SK-N-SH (cell line): ENCODE results near the gene WWOX. TPM values are rescaled to one million over a fixed set of nuclear protein-coding genes. Genes with fewer than 3 reads are reported as not detected.

Experiments
- CTCF ChIA-PET: fragments of 300-600, 350-600 bp; formaldehyde crosslinking; extraction: SDS; loops from one replicate; lab custom pipeline; 2021; lab: Yijun Ruan, JAX
- POLR2A ChIA-PET: fragments of 350-600 bp; sonication (Branson Sonifier 250); formaldehyde crosslinking; extraction: SDS; loops from one replicate; lab custom pipeline; 2020; ENCODE audit warnings: antibody characterized with exemption, inconsistent platforms; lab: Yijun Ruan, JAX
- DNase-seq: peaks from one replicate; pipeline ENCODE4 v3.0.0; 2012
- H2AFZ ChIP-seq: fragments of 200-600 bp; sonication (generic); 2 replicates; pipeline ENCODE4 v1.8.1; 2016; ENCODE audit warnings: antibody characterized with exemption, mild to moderate bottlenecking, low read depth
- H3F3A ChIP-seq: fragments of 200-600 bp; sonication (generic); replicated peaks from 2 replicates; pipeline ENCODE3; 2016; ENCODE audit warnings: antibody characterized with exemption, mild to moderate bottlenecking; ENCODE audit not compliant: insufficient read depth
- H3K27ac ChIP-seq, 2 experiments: fragments of 200-500 bp in 1 of 2; fragments of 200-600 bp in 1 of 2; sonication (Bioruptor generic) in 1 of 2; sonication (generic), shearing (Covaris generic) in 1 of 2; 2 replicates each; pipeline versions ENCODE4 v1.5.1 to v1.6.1; 2014 to 2016; ENCODE audit warnings: low read depth in 2 of 2, inconsistent platforms in 1 of 2, low read length in 1 of 2, mild to moderate bottlenecking in 1 of 2, mixed read lengths in 1 of 2
- H3K27me3 ChIP-seq: fragments of 200-600 bp; sonication (generic), shearing (Covaris generic); 2 replicates; pipeline ENCODE4 v1.6.1; 2016; ENCODE audit warnings: mixed run types; ENCODE audit not compliant: insufficient read depth
- H3K36me3 ChIP-seq, 2 experiments: fragments of 200-500 bp in 1 of 2; fragments of 200-600 bp in 1 of 2; sonication (Bioruptor generic) in 1 of 2; sonication (generic) in 1 of 2; replicated peaks in 1 of 2; 2 replicates each; pipeline versions ENCODE3 to v1.5.1; 2014 to 2016; ENCODE audit warnings: low read length in 1 of 2, mild to moderate bottlenecking in 1 of 2; ENCODE audit not compliant: insufficient read depth in 2 of 2, control insufficient read depth in 1 of 2
- H3K4me1 ChIP-seq, 2 experiments: fragments of 200-500 bp in 1 of 2; fragments of 200-600 bp in 1 of 2; sonication (Bioruptor generic) in 1 of 2; sonication (generic), shearing (Covaris generic) in 1 of 2; 2 replicates each; pipeline versions ENCODE4 v1.5.1 to v1.6.1; 2014 to 2016; ENCODE audit warnings: low read depth in 1 of 2, low read length in 1 of 2, mixed run types in 1 of 2; ENCODE audit not compliant: insufficient read depth in 2 of 2, control insufficient read depth in 1 of 2
- H3K4me2 ChIP-seq: fragments of 200-600 bp; sonication (generic), shearing (Covaris generic); 2 replicates; pipeline ENCODE4 v1.6.1; 2017; ENCODE audit warnings: mixed run types
- H3K4me3 ChIP-seq, 2 experiments: fragments of 200-500 bp in 1 of 2; fragments of 200-600 bp in 1 of 2; sonication (Bioruptor generic) in 1 of 2; sonication (generic), shearing (Covaris generic) in 1 of 2; 2 replicates each; pipeline versions ENCODE4 v1.5.1 to v1.8.1; 2014 to 2016; ENCODE audit warnings: low read depth in 2 of 2, inconsistent platforms in 1 of 2, low read length in 1 of 2, mild to moderate bottlenecking in 1 of 2, mixed read lengths in 1 of 2, moderate library complexity in 1 of 2
- H3K79me2 ChIP-seq: fragments of 200-600 bp; sonication (generic); 2 replicates; pipeline ENCODE4 v1.8.1; 2017; ENCODE audit warnings: mild to moderate bottlenecking; ENCODE audit not compliant: insufficient read depth
- H3K9ac ChIP-seq: fragments of 200-600 bp; sonication (generic); 2 replicates; pipeline ENCODE4 v1.6.1; 2017; ENCODE audit warnings: mixed run types
- H3K9me2 ChIP-seq: fragments of 200-600 bp; sonication (generic); 2 replicates; pipeline ENCODE4 v1.6.1; 2017; ENCODE audit warnings: mixed run types
- H3K9me3 ChIP-seq: fragments of 200-600 bp; sonication (generic); 2 replicates; pipeline ENCODE4 v1.6.1; 2017; ENCODE audit warnings: mixed run types, mild to moderate bottlenecking, moderate library complexity
- H4K20me1 ChIP-seq: fragments of 200-600 bp; sonication (generic); 2 replicates; pipeline ENCODE4 v1.6.1; 2017; ENCODE audit warnings: mild to moderate bottlenecking, mixed run types; ENCODE audit not compliant: insufficient read depth
- CTCF ChIP-seq: fragments of 200-600 bp; sonication (generic); IDR thresholded peaks from 2 replicates; pipeline ENCODE4 v1.6.1; 2017; ENCODE audit warnings: antibody characterized with exemption, mild to moderate bottlenecking, moderate library complexity
- ELF1 ChIP-seq: IDR thresholded peaks from 2 replicates; pipeline ENCODE4 v1.4.0; 2012
- FOSL2 ChIP-seq: IDR thresholded peaks from 2 replicates; pipeline ENCODE4 v1.4.0; 2012; ENCODE audit warnings: low read depth, mild to moderate bottlenecking, moderate library complexity, borderline replicate concordance
- FOXJ3 ChIP-seq: sonication (generic); formaldehyde crosslinking; IDR thresholded peaks from 2 replicates; pipeline ENCODE4 v1.5.1; 2020; ENCODE audit warnings: mild to moderate bottlenecking, missing genetic modification reagents
- GABPA ChIP-seq: IDR thresholded peaks from 2 replicates; pipeline ENCODE4 v1.4.0; 2012; ENCODE audit warnings: low read depth, mild to moderate bottlenecking
- POLR2AphosphoS5 ChIP-seq: IDR thresholded peaks from 2 replicates; pipeline ENCODE4 v1.6.1; 2012; ENCODE audit warnings: low read depth, low read length
- RAD21 ChIP-seq: IDR thresholded peaks from 2 replicates; pipeline ENCODE4 v1.6.1; 2012; ENCODE audit warnings: mild to moderate bottlenecking, low read length
- RCOR1 ChIP-seq: fragments of 150-350 bp; IDR thresholded peaks from 2 replicates; pipeline ENCODE4 v1.6.1; 2017; ENCODE audit warnings: antibody characterized with exemption, low read length
- REST ChIP-seq: IDR thresholded peaks from 2 replicates; pipeline ENCODE4 v1.6.1; 2012; ENCODE audit warnings: mild to moderate bottlenecking, low read depth, low read length, moderate library complexity
- RXRA ChIP-seq: IDR thresholded peaks from 2 replicates; pipeline ENCODE4 v1.4.0; 2012; ENCODE audit warnings: low read depth, mild to moderate bottlenecking, borderline replicate concordance
- SMC3 ChIP-seq: IDR thresholded peaks from 2 replicates; pipeline ENCODE4 v1.6.1; 2012; ENCODE audit warnings: low read depth, low read length, improper control_type of control experiment
- TAF1 ChIP-seq: IDR thresholded peaks from 2 replicates; pipeline ENCODE4 v1.6.1; 2012; ENCODE audit warnings: low read depth, mild to moderate bottlenecking, low read length, moderate library complexity, borderline replicate concordance
- TEAD4 ChIP-seq: IDR thresholded peaks from 2 replicates; pipeline ENCODE4 v1.4.0; 2012; ENCODE audit warnings: mild to moderate bottlenecking, borderline replicate concordance; ENCODE audit not compliant: insufficient read depth
- YY1 ChIP-seq: IDR thresholded peaks from 2 replicates; pipeline ENCODE4 v1.4.0; 2012; ENCODE audit warnings: low read depth, mild to moderate bottlenecking
- WGBS: methylation state at CpG from one replicate; pipeline ENCODE4 v1.1.6; 2017; ENCODE audit warnings: low lambda C conversion rate; 5-methylcytosine and 5-hydroxymethylcytosine counted together
- polyA plus RNA-seq, 3 experiments: library from polyadenylated mRNA; depleted of rRNA; stranded (reverse); fragments of >200 nt; gene quantifications; 2 replicates each; pipeline ENCODE4 v1.2.3, GENCODE V29; 2012

Gene WWOX
- polyA plus RNA-seq, 1 of the 3 experiments (the other 2 are of a cell fraction), result 10.8 TPM

GRCh38 chr16:79136955-79137354 is 1037.5 kb downstream of the WWOX start:
- H3K36me3 ChIP-seq, result no peaks in the 10 kb centered on the region
- H3K9me2 ChIP-seq, result no peaks in the 10 kb centered on the region
- H4K20me1 ChIP-seq, result no peaks in the 10 kb centered on the region
- H2AFZ ChIP-seq, result no peak overlapping the region
- DNase-seq, result no peak
- H3K27ac ChIP-seq, result no peak overlapping the region
- no peak overlapping the region for H3K4me2 ChIP-seq
- ChIA-PET POLR2A (interaction anchor here (0.6 kb wide), 1 partner anchor 883 kb away, joined by 6 read pairs; no protein-coding TSS in a partner anchor), CTCF (no interaction called here)
- no peaks in the 10 kb centered on the region for H3K9me3 ChIP-seq
- no peak for TF ChIP-seq TEAD4
- no peak for TF ChIP-seq RCOR1
- TF ChIP-seq SMC3, result no peak
- no peaks in the 10 kb centered on the region for H3K27me3 ChIP-seq
- no peaks in the 10 kb centered on the region for H3K79me2 ChIP-seq
- H3K4me1 ChIP-seq, result no peaks in the 10 kb centered on the region; a peak in 1 of 4 replicates
- no peak overlapping the region for H3K9ac ChIP-seq
- no peak overlapping the region for H3K4me3 ChIP-seq
- WGBS, result 23% methylated on average over 7 of the region's 7 CpGs
- no peaks in the 10 kb centered on the region for H3F3A ChIP-seq

GRCh38 chr16:79137426-79137939 is 1038.0 kb downstream of the WWOX start:
- WGBS, result 41% methylated on average over 6 of the region's 6 CpGs
- Histone ChIP-seq H2AFZ (no peak overlapping the region), H3K9me3 (no peaks in the 10 kb centered on the region), H4K20me1 (no peaks in the 10 kb centered on the region), H3K9me2 (no peaks in the 10 kb centered on the region), H3K27ac (no peak overlapping the region), H3K4me2 (no peak overlapping the region), H3K4me3 (no peak overlapping the region), H3F3A (no peaks in the 10 kb centered on the region), H3K27me3 (no peaks in the 10 kb centered on the region), H3K36me3 (no peaks in the 10 kb centered on the region), H3K4me1 (no peaks in the 10 kb centered on the region; a peak in 1 of 4 replicates), H3K79me2 (no peaks in the 10 kb centered on the region), H3K9ac (no peak overlapping the region)
- ChIA-PET CTCF (no interaction called here), POLR2A (interaction anchor here (0.6 kb wide), 1 partner anchor 884 kb away, joined by 6 read pairs; no protein-coding TSS in a partner anchor)
- peak; percentile 5 for DNase-seq
- TF ChIP-seq ELF1, result no peak
- no peak for TF ChIP-seq RXRA
- TF ChIP-seq CTCF, result no peak
- TF ChIP-seq RAD21, result no peak
- TF ChIP-seq FOSL2, result no peak
- no peak for TF ChIP-seq TAF1
- no peak for TF ChIP-seq POLR2AphosphoS5
- TF ChIP-seq SMC3, result no peak
- no peak for TF ChIP-seq RCOR1
- no peak for TF ChIP-seq FOXJ3
- no peak for TF ChIP-seq GABPA
- no peak for TF ChIP-seq REST
- no peak for TF ChIP-seq YY1
